ENCODE data around the gene ST7. TPM values are rescaled to one million over a fixed set of nuclear protein-coding genes. Genes with fewer than 3 reads are reported as not detected.

The ST7 gene
- total RNA-seq, 1 experiment from 2014 or later = 12.9 TPM

DNA sequence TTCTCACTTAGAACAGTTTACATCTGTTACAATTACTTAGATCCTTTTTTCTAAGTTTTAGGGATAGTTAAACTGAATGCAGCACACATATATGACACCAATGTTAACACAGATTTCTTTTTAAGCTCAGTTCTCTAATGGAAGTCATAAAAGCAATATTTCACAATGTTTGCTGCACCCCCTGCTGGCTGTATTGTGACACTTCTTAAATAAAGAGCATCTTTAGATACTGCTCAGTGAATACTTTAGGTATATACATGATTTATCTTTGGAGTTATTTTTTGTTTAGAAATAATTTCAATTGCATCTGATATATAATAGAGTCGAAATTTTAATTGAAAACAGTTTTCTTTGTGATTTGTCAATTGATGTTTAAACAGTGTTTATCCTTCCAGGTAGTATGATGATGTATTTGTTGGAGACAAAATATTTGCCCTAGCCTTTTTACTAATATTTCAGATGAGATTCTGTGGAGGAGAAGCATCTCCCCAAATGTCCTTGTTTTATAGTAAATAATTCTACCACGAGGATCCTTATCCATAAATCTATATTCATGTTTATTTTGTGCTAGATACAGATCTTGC is 174.4 kb downstream of the ST7 start:
- H3K36me3 Mint-ChIP-seq (ENCODE audit: insufficient read depth in 1 of 3, low read depth in 3 of 3) = peaks cover 0 to 7% (median 4%) of the 10 kb centered on the region in 3 experiments; a peak in 3 of 7 replicates
- no peaks in the 10 kb centered on the region for H3K27me3 Mint-ChIP-seq (ENCODE audit: low read depth)
- Histone ChIP-seq H2BK12ac (ENCODE audit: insufficient read length, low read depth, low read length) (no peak overlapping the region), H2BK5ac (ENCODE audit: insufficient read length, low read length) (no peak overlapping the region), H3K4me1 (ENCODE audit: insufficient read depth, low read length) (no peaks in the 10 kb centered on the region), H4K5ac (ENCODE audit: insufficient read length, low read depth, low read length) (no peak overlapping the region), H2BK15ac (ENCODE audit: low read depth, low read length) (no peak overlapping the region), H3K23ac (ENCODE audit: insufficient read length, low read depth, low read length) (no peak overlapping the region), H4K20me1 (ENCODE audit: control insufficient read depth, insufficient read depth, insufficient read length) (no peaks in the 10 kb centered on the region), H3K23me2 (ENCODE audit: insufficient read length, low read depth, low read length, poor library complexity, severe bottlenecking) (no peaks in the 10 kb centered on the region), H2BK20ac (ENCODE audit: low read depth, low read length, poor library complexity, severe bottlenecking) (no peak overlapping the region), H3K4me2 (ENCODE audit: insufficient read depth, insufficient read length, low read length) (no peak overlapping the region), H3K18ac (ENCODE audit: insufficient read length, low read depth, low read length) (no peak overlapping the region), H3K56ac (ENCODE audit: insufficient read length, low read depth, low read length) (no peak overlapping the region), H2BK120ac (ENCODE audit: low read depth, low read length, poor library complexity, severe bottlenecking) (no peak overlapping the region), H2AK5ac (ENCODE audit: insufficient read length, low read length) (no peak overlapping the region), H3K4ac (ENCODE audit: low read depth, low read length) (no peak overlapping the region), H3K14ac (ENCODE audit: insufficient read depth, low read length) (no peak overlapping the region), H3K79me1 (ENCODE audit: insufficient read depth, low read depth, low read length, poor library complexity, severe bottlenecking) (no peaks in the 10 kb centered on the region), H3K9me3 (ENCODE audit: control insufficient read depth, low read depth, low read length) (no peaks in the 10 kb centered on the region), H3T11ph (ENCODE audit: low read length) (no peak overlapping the region), H2AFZ (ENCODE audit: low read length) (no peak overlapping the region), H3K79me2 (ENCODE audit: insufficient read depth, low read length) (no peaks in the 10 kb centered on the region; the same call in 1 of the 2 replicates), H4K8ac (replicated peaks; ENCODE audit: insufficient read length, low read depth, low read length) (no peak overlapping the region), H3K27ac (ENCODE audit: insufficient read length, low read depth, low read length) (no peak overlapping the region), H3K27me3 (ENCODE audit: insufficient read depth, low read length) (no peaks in the 10 kb centered on the region), H3K9ac (ENCODE audit: extremely low read depth, insufficient read length, low read length) (no peak overlapping the region), H4K91ac (ENCODE audit: insufficient read length, low read depth, low read length) (no peak overlapping the region)
- TF ChIP-seq, protein P1, sequence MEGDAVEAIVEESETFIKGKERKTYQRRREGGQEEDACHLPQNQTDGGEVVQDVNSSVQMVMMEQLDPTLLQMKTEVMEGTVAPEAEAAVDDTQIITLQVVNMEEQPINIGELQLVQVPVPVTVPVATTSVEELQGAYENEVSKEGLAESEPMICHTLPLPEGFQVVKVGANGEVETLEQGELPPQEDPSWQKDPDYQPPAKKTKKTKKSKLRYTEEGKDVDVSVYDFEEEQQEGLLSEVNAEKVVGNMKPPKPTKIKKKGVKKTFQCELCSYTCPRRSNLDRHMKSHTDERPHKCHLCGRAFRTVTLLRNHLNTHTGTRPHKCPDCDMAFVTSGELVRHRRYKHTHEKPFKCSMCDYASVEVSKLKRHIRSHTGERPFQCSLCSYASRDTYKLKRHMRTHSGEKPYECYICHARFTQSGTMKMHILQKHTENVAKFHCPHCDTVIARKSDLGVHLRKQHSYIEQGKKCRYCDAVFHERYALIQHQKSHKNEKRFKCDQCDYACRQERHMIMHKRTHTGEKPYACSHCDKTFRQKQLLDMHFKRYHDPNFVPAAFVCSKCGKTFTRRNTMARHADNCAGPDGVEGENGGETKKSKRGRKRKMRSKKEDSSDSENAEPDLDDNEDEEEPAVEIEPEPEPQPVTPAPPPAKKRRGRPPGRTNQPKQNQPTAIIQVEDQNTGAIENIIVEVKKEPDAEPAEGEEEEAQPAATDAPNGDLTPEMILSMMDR (conservative IDR thresholded peaks at IDR 0.05) = peak; percentile 73
- H3K4me1 Mint-ChIP-seq = peaks cover 21 to 23% of the 10 kb centered on the region in 2 experiments
- H3K9me3 Mint-ChIP-seq = no peaks in the 10 kb centered on the region
- no peak for DNase-seq
- no CpG with 5 or more reads among the region's 2 CpGs for WGBS (ENCODE audit: extremely low coverage, insufficient read length, low lambda C conversion rate)
- H3K4me3 Mint-ChIP-seq = no peak overlapping the region
- no peak overlapping the region for H3K27ac Mint-ChIP-seq
